ENCODE results near the gene TFF1.

The TFF1 gene

GRCh38 chr21:42351626-42352440 lies 14.5 kb downstream of the TFF1 start:
- Mint-ChIP-seq H3K27me3 (ENCODE audit: low read depth, poor library complexity) (peaks cover 16% of the 10 kb centered on the region), H3K9me3 (peaks cover 38% of the 10 kb centered on the region), H3K4me3 (no peak overlapping the region), H3K4me1 (peaks cover 29% of the 10 kb centered on the region), H3K36me3 (ENCODE audit: low read depth) (no peaks in the 10 kb centered on the region), H3K27ac (no peak overlapping the region)
- no peak for DNase-seq
- no peak for TF ChIP-seq CTCF (IDR thresholded peaks at IDR 0.05)

- Mint-ChIP-seq H3K9me3 (peaks cover 30% of the 10 kb centered on the region), H3K27me3 (ENCODE audit: low read depth, poor library complexity) (peaks cover 10% of the 10 kb centered on the region), H3K27ac (peak within 1 kb of the TSS; percentile 89), H3K4me1 (peaks cover 29% of the 10 kb centered on the region), H3K36me3 (ENCODE audit: low read depth) (no peaks in the 10 kb centered on the region), H3K4me3 (no peak within 1 kb of the TSS)
- no peak for TF ChIP-seq CTCF (IDR thresholded peaks at IDR 0.05)
- DNase-seq, result no peak
Measured at GRCh38 chr21:42350927-42351426, 15.4 kb downstream of the TFF1 start, which contains the start of gene TFF2. TFF2 (minus strand) TSS chr21:42350994; CDS start chr21:42350957, 37 bp downstream.

- H3K4me1 Mint-ChIP-seq, result peaks cover 29% of the 10 kb centered on the region
- H3K27me3 Mint-ChIP-seq (ENCODE audit: low read depth, poor library complexity), result peaks cover 10% of the 10 kb centered on the region
- H3K9me3 Mint-ChIP-seq, result peaks cover 25% of the 10 kb centered on the region
- no peak overlapping the region for H3K4me3 Mint-ChIP-seq
- peak overlapping the region; percentile 89 for H3K27ac Mint-ChIP-seq
- no peak for DNase-seq
- TF ChIP-seq CTCF (IDR thresholded peaks at IDR 0.05), result no peak
- H3K36me3 Mint-ChIP-seq (ENCODE audit: low read depth), result no peaks in the 10 kb centered on the region
Measured at GRCh38 chr21:42350318-42350910, 15.9 kb downstream of the TFF1 start.

GRCh38 chr21:42349420-42350317 lies 16.7 kb downstream of the TFF1 start:
- Mint-ChIP-seq H3K27ac (peak overlapping the region; percentile 89), H3K9me3 (peaks cover 17% of the 10 kb centered on the region), H3K4me3 (no peak overlapping the region), H3K4me1 (peaks cover 29% of the 10 kb centered on the region), H3K36me3 (ENCODE audit: low read depth) (no peaks in the 10 kb centered on the region), H3K27me3 (ENCODE audit: low read depth, poor library complexity) (peaks cover 10% of the 10 kb centered on the region)
- DNase-seq, result no peak
- no peak for TF ChIP-seq CTCF (IDR thresholded peaks at IDR 0.05)

- Mint-ChIP-seq H3K9me3 (peaks cover 8% of the 10 kb centered on the region), H3K27ac (no peak overlapping the region), H3K4me1 (peaks cover 29% of the 10 kb centered on the region), H3K27me3 (ENCODE audit: low read depth, poor library complexity) (peaks cover 12% of the 10 kb centered on the region), H3K4me3 (no peak overlapping the region), H3K36me3 (ENCODE audit: low read depth) (no peaks in the 10 kb centered on the region)
- DNase-seq, result no peak
- no peak for TF ChIP-seq CTCF (IDR thresholded peaks at IDR 0.05)
Measured at GRCh38 chr21:42348762-42349161, 17.6 kb downstream of the TFF1 start.

All from nephron progenitor cell (in vitro differentiated cells).